Endometrial microvascular endothelial cells (primary cell): ENCODE data around the gene KTN1. TPM values are rescaled to one million over a fixed set of nuclear protein-coding genes. Genes with fewer than 3 reads are reported as not detected.

Experiments used
- in situ Hi-C: cut with HindIII; loops from 2 replicates; pipeline ENCODE4 v1.10.0; 2017; ENCODE audit warnings: low sequenced_read_pairs, low pct_unique_long_range_greater_than_20kb; ENCODE audit errors: inconsistent ontology term
- total RNA-seq: library from RNA; depleted of rRNA; stranded (reverse); fragments of >200 nt; gene quantifications from one replicate; pipeline ENCODE4 v1.2.3, GENCODE V29; 2015; ENCODE audit errors: inconsistent ontology term

Gene KTN1
- total RNA-seq, 1 donor from 2014 or later = 84.7 TPM

GRCh38 chr14:55604488-55604887 lies 24.5 kb downstream of the KTN1 start:
- in situ Hi-C loops = no loop called here

- in situ Hi-C loops = no loop called here
Measured at GRCh38 chr14:55604900-55605418, 25.0 kb downstream of the KTN1 start.

GRCh38 chr14:55605793-55606192 lies 25.8 kb downstream of the KTN1 start:
- in situ Hi-C loops = no loop called here

GRCh38 chr14:55607386-55607785 lies 27.4 kb downstream of the KTN1 start:
- in situ Hi-C loops = no loop called here

GRCh38 chr14:55609681-55610080 lies 29.7 kb downstream of the KTN1 start:
- in situ Hi-C loops = no loop called here

- in situ Hi-C loops = no loop called here
Measured at GRCh38 chr14:55610713-55611370, 30.8 kb downstream of the KTN1 start.

GRCh38 chr14:55611859-55612258 lies 31.9 kb downstream of the KTN1 start:
- in situ Hi-C loops = no loop called here

GRCh38 chr14:55614304-55614703 lies 34.3 kb downstream of the KTN1 start:
- in situ Hi-C loops = no loop called here

- in situ Hi-C loops = no loop called here
Measured at GRCh38 chr14:55620277-55620676, 40.3 kb downstream of the KTN1 start.

GRCh38 chr14:55620981-55621380 lies 41.0 kb downstream of the KTN1 start:
- in situ Hi-C loops = no loop called here

GRCh38 chr14:55621391-55621790 lies 41.4 kb downstream of the KTN1 start:
- in situ Hi-C loops = no loop called here

- in situ Hi-C loops = no loop called here
Measured at GRCh38 chr14:55624913-55625312, 44.9 kb downstream of the KTN1 start.

- in situ Hi-C loops = no loop called here
Measured at GRCh38 chr14:55625481-55625880, 45.5 kb downstream of the KTN1 start.

GRCh38 chr14:55626131-55626530 lies 46.1 kb downstream of the KTN1 start:
- in situ Hi-C loops = no loop called here

GRCh38 chr14:55628426-55628825 lies 48.4 kb downstream of the KTN1 start:
- in situ Hi-C loops = no loop called here

GRCh38 chr14:55638665-55639064 lies 58.7 kb downstream of the KTN1 start:
- in situ Hi-C loops = no loop called here

- in situ Hi-C loops = no loop called here
Measured at GRCh38 chr14:55641290-55641689, 61.3 kb downstream of the KTN1 start.

- in situ Hi-C loops = no loop called here
Measured at GRCh38 chr14:55641954-55642353, 61.9 kb downstream of the KTN1 start.

GRCh38 chr14:55645145-55645544 lies 65.1 kb downstream of the KTN1 start:
- in situ Hi-C loops = no loop called here

GRCh38 chr14:55645845-55646832 lies 66.1 kb downstream of the KTN1 start:
- in situ Hi-C loops = no loop called here
